Measurements from ENCODE around the gene HAAO. TPM values are rescaled to one million over a fixed set of nuclear protein-coding genes. Genes with fewer than 3 reads are reported as not detected.

HAAO gene
- total and polyA plus RNA-seq, 2 of the 13 experiments (the other 11 are each of a cell fraction or from before 2014, with no cell fraction given): 36.1 to 42.7 TPM

DNA sequence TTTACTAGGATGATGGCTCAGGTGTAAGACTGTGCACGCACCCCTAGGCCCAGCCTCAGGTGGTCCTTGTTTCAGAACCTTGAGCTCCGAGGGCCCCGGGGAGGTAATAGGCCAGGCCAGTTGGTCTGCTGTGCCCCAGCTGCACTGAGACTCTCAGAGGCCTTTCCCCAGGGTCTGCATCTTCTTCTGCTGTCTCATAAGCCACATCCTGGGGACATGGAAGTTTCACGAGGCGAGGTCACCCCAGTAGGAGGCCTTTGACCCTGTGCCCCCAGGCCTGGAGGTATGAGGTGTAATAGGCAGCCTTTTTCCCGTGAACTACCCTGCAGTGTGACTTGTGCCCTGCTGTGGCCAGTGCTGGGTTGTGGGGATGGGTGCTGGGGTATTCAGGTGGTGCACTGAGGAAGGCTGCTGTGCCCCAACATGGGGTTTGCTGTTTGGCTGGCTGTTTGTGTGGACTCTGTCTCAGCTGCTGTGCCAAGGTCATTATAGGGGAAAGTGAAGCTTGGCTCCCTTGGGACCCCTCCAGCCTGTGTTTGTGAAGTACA is 35.3 kb downstream of the HAAO start (continued):
- no peak for TF ChIP-seq HNF1A (IDR thresholded peaks at IDR 0.05; ENCODE audit: low read depth)
- no peak for TF ChIP-seq HNF1A (CRISPR knock-in tag; IDR thresholded peaks at IDR 0.05; ENCODE audit: borderline replicate concordance)
- no peak for TF ChIP-seq NFIB (CRISPR knock-in tag; IDR thresholded peaks at IDR 0.05; ENCODE audit: borderline replicate concordance)
- TF ChIP-seq ZNF598 (CRISPR knock-in tag; IDR thresholded peaks at IDR 0.05; ENCODE audit: borderline replicate concordance): 0 out of 2 replicates have a peak, but pooled peaks have one; percentile 20
- no peak for TF ChIP-seq GLMP (CRISPR knock-in tag; IDR thresholded peaks at IDR 0.05; ENCODE audit: borderline replicate concordance)
- no peak for TF ChIP-seq ATF1 (CRISPR knock-in tag; IDR thresholded peaks at IDR 0.05)
- TF ChIP-seq, protein P1, sequence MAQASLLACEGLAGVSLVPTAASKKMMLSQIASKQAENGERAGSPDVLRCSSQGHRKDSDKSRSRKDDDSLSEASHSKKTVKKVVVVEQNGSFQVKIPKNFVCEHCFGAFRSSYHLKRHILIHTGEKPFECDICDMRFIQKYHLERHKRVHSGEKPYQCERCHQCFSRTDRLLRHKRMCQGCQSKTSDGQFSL (CRISPR knock-in tag; IDR thresholded peaks at IDR 0.05): no peak
- TF ChIP-seq, protein P2, sequence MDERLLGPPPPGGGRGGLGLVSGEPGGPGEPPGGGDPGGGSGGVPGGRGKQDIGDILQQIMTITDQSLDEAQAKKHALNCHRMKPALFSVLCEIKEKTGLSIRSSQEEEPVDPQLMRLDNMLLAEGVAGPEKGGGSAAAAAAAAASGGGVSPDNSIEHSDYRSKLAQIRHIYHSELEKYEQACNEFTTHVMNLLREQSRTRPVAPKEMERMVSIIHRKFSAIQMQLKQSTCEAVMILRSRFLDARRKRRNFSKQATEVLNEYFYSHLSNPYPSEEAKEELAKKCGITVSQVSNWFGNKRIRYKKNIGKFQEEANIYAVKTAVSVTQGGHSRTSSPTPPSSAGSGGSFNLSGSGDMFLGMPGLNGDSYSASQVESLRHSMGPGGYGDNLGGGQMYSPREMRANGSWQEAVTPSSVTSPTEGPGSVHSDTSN (CRISPR knock-in tag; IDR thresholded peaks at IDR 0.05): no peak
- TF ChIP-seq ZNF12 (CRISPR knock-in tag; IDR thresholded peaks at IDR 0.05): no peak
- no peak for TF ChIP-seq ZNF850 (CRISPR knock-in tag; conservative IDR thresholded peaks at IDR 0.05)
- no peak for TF ChIP-seq HOXD1 (CRISPR knock-in tag; IDR thresholded peaks at IDR 0.05)
- no peak for TF ChIP-seq ZNF891 (CRISPR knock-in tag; IDR thresholded peaks at IDR 0.05)
- TF ChIP-seq SIN3B (IDR thresholded peaks at IDR 0.05; ENCODE audit: low read length): no peak
- no peak for TF ChIP-seq PCBP2 (optimal IDR thresholded peaks at IDR 0.05; ENCODE audit: low read depth, low read length, poor library complexity, severe bottlenecking)
- TF ChIP-seq DMTF1 (CRISPR knock-in tag; IDR thresholded peaks at IDR 0.05): no peak
- no peak for TF ChIP-seq ZNF782 (CRISPR knock-in tag; IDR thresholded peaks at IDR 0.05; ENCODE audit: borderline replicate concordance)
- TF ChIP-seq ZNF30 (CRISPR knock-in tag; IDR thresholded peaks at IDR 0.05): no peak
- TF ChIP-seq ZNF512B (CRISPR knock-in tag; IDR thresholded peaks at IDR 0.05; ENCODE audit: borderline replicate concordance): no peak
